ENCODE data around the gene TTC21B. TPM values are rescaled to one million over a fixed set of nuclear protein-coding genes. Genes with fewer than 3 reads are reported as not detected.
A peak's percentile ranks its signal among the peaks of the same experiment; 100 is the strongest.
"Not testable (repeated sequence)": the region's sequence is repeated elsewhere in the genome, so short reads cannot be mapped to it uniquely, and the experiment has no call there.

The TTC21B gene
- polyA plus RNA-seq (ENCODE audit: insufficient read length in 3 of 3): 10 to 100 TPM; 25.9 to 27.8 (median 27.5) TPM

- peak; percentile 91 to 93 (median 92) for DNase-seq (ENCODE audit: low read depth in 3 of 3, low spot score in 2 of 3)
Measured at GRCh38 chr2:165953655-165954606, at the start of gene TTC21B. TSS of gene TTC21B (minus strand) at chr2:165953776. CDS start at chr2:165953705, 71 bp downstream.

GRCh38 chr2:166000401-166000800, 46.8 kb upstream of the TTC21B start:
- DNase-seq (ENCODE audit: low read depth in 3 of 3, low spot score in 2 of 3): no peak

GRCh38 chr2:165990846-165991245, 37.3 kb upstream of the TTC21B start:
- DNase-seq (ENCODE audit: low read depth in 3 of 3, low spot score in 2 of 3): no peak

- no peak for DNase-seq (ENCODE audit: low read depth in 3 of 3, low spot score in 2 of 3)
Measured at GRCh38 chr2:165989851-165990250, 36.3 kb upstream of the TTC21B start.

GRCh38 chr2:165985120-165985519, 31.5 kb upstream of the TTC21B start:
- no peak for DNase-seq (ENCODE audit: low read depth in 3 of 3, low spot score in 2 of 3)

GRCh38 chr2:165972161-165972560, 18.6 kb upstream of the TTC21B start:
- DNase-seq (ENCODE audit: low read depth in 3 of 3, low spot score in 2 of 3): not testable (repeated sequence)

GRCh38 chr2:165970663-165971062, 17.1 kb upstream of the TTC21B start:
- no peak for DNase-seq (ENCODE audit: low read depth in 3 of 3, low spot score in 2 of 3)

- DNase-seq (ENCODE audit: low read depth in 3 of 3, low spot score in 2 of 3): no peak
Measured at GRCh38 chr2:165969227-165969626, 15.7 kb upstream of the TTC21B start.

GRCh38 chr2:165967746-165968145, 14.2 kb upstream of the TTC21B start:
- no peak for DNase-seq (ENCODE audit: low read depth in 3 of 3, low spot score in 2 of 3)

- no peak for DNase-seq (ENCODE audit: low read depth in 3 of 3, low spot score in 2 of 3)
Measured at GRCh38 chr2:165961818-165962217, 8.2 kb upstream of the TTC21B start.

GRCh38 chr2:165959371-165959770, 5.8 kb upstream of the TTC21B start:
- DNase-seq (ENCODE audit: low read depth in 3 of 3, low spot score in 2 of 3): no peak

GRCh38 chr2:165958313-165958960, 4.9 kb upstream of the TTC21B start:
- no peak for DNase-seq (ENCODE audit: low read depth in 3 of 3, low spot score in 2 of 3)

GRCh38 chr2:165957030-165957675, 3.6 kb upstream of the TTC21B start:
- DNase-seq (ENCODE audit: low read depth in 3 of 3, low spot score in 2 of 3): no peak

GRCh38 chr2:165953306-165953654, 296 bp downstream of the TTC21B start:
- DNase-seq (ENCODE audit: low read depth in 3 of 3, low spot score in 2 of 3): peak in 2 of 3 donors; percentile 33 to 52

- peak in 1 of 3 donors; percentile 4 for DNase-seq (ENCODE audit: low read depth in 3 of 3, low spot score in 2 of 3)
Measured at GRCh38 chr2:165952741-165953211, 800 bp downstream of the TTC21B start.

- DNase-seq (ENCODE audit: low read depth in 3 of 3, low spot score in 2 of 3): no peak
Measured at GRCh38 chr2:165952085-165952484, 1.5 kb downstream of the TTC21B start.

- no peak for DNase-seq (ENCODE audit: low read depth in 3 of 3, low spot score in 2 of 3)
Measured at GRCh38 chr2:165950438-165950837, 3.1 kb downstream of the TTC21B start.

- no peak for DNase-seq (ENCODE audit: low read depth in 3 of 3, low spot score in 2 of 3)
Measured at GRCh38 chr2:165941827-165942226, 11.7 kb downstream of the TTC21B start.

- no peak for DNase-seq (ENCODE audit: low read depth in 3 of 3, low spot score in 2 of 3)
Measured at GRCh38 chr2:165938237-165938636, 15.3 kb downstream of the TTC21B start.

- no peak for DNase-seq (ENCODE audit: low read depth in 3 of 3, low spot score in 2 of 3)
Measured at GRCh38 chr2:165933211-165933910, 20.2 kb downstream of the TTC21B start.

GRCh38 chr2:165927774-165928173, 25.8 kb downstream of the TTC21B start:
- no peak for DNase-seq (ENCODE audit: low read depth in 3 of 3, low spot score in 2 of 3)
